Right kidney (tissue), 1 donor: ENCODE measurements around the gene SH2D3C.

Source experiments
- DNase-seq: peaks from one replicate; pipeline ENCODE4 v3.0.0-alpha.2; 2016

The SH2D3C gene

GRCh38 chr9:127720865-127721227, 57.6 kb downstream of the SH2D3C start:
- DNase-seq: no peak

GRCh38 chr9:127720031-127720864, 58.2 kb downstream of the SH2D3C start:
- no peak for DNase-seq

DNA sequence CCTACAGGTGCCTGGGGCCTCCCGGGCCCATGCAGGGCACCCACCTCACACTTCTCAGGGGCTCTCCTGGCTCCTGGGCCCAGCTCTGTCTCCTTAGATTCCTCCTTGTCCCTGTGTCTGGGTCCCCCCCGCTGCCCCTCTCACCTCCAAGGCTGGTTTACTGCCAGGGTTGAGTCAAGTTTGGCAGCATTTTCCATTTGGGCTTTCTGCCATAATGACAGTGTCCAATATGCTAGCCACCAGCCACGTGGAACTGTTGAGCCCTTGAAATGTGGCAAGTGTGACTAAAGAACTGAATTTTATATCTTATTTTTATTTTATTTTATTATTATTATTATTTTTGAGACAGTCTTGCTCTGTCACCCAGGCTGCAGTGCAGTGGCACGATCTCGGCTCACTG, 60.7 kb downstream of the SH2D3C start:
- no peak for DNase-seq

- DNase-seq: no peak
Measured at GRCh38 chr9:127716412-127716811, 62.1 kb downstream of the SH2D3C start.

DNA sequence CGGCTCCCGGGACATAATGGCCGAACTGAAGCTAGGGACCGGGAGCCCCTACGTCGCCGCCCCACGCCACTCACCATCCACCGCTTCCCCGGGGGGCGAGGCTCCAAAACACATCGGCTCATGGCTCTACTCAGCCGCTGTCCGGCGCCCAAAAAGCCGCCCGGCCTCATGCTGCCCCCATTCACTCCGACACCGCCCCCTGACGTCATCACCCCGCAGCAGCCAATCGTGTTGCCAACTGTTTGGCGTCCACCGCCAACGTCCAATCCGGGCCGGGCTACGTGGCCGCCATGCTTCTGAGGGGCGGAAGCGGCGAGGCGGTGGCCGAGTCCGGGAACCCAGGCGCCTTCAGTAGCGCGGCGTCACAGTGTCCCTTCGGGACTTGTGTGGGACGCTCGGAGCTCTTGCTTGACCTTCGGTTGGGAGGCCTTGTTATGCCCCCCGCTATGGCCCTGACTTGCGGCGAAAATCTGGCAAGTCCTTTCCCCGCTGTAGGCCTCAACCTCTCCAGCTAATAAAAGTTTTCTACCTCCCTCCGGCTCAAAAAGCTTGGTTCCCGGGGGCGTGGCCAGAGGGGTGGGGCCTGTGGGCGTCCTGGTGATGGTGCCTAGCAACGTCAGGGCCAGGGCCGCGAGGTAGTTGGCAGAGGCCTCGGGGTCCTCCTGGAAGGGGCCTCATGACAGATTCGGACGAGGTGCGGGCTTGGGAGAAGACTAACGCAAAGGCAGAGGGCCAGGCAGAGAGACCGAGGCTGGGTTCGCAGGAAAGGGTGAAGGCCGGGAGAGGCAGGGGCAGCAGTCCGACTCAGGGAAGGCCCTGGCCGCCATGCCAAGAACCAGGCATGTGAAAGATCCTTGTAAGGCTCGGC, 62.8 kb downstream of the SH2D3C start, which contains the start of the genes PTRH1 and TTC16:
TSS of gene PTRH1 (minus strand) at position 194 of the 868 bp plus-strand sequence. CDS start at position 170, 24 bp downstream.
TSS of gene TTC16 (plus strand) at position 610 of the 868 bp plus-strand sequence. CDS start at position 677, 67 bp downstream.
- peak; percentile 97 for DNase-seq

GRCh38 chr9:127714951-127715469, 63.5 kb downstream of the SH2D3C start:
- no peak for DNase-seq

GRCh38 chr9:127714020-127714750, 64.3 kb downstream of the SH2D3C start:
- DNase-seq: no peak

- DNase-seq: no peak
Measured at GRCh38 chr9:127712867-127713266, 65.6 kb downstream of the SH2D3C start.

DNA sequence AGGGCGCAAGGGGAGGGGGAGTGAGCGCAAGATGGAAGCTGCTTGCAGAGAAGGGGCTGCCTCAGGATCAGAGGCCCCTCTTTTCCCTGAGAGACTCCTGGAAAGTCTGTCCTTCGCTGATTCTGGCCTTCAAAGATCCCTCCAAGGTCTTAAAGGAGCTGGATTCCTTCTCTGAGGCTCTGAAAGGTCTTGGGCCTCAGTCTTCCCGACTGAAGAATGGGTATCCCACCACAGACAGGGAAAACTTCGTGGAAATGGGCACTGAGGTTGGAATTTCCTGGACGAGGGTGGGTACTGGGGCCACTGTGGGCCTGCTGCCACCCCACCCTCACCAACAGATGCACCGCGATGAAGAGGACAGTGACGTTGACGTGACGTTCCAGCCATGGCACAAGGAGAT, 66.1 kb downstream of the SH2D3C start:
- no peak for DNase-seq

- DNase-seq: no peak
Measured at GRCh38 chr9:127711831-127712274, 66.6 kb downstream of the SH2D3C start.

- DNase-seq: no peak
Measured at GRCh38 chr9:127711226-127711701, 67.2 kb downstream of the SH2D3C start.

- no peak for DNase-seq
Measured at GRCh38 chr9:127710204-127710783, 68.2 kb downstream of the SH2D3C start.

DNA sequence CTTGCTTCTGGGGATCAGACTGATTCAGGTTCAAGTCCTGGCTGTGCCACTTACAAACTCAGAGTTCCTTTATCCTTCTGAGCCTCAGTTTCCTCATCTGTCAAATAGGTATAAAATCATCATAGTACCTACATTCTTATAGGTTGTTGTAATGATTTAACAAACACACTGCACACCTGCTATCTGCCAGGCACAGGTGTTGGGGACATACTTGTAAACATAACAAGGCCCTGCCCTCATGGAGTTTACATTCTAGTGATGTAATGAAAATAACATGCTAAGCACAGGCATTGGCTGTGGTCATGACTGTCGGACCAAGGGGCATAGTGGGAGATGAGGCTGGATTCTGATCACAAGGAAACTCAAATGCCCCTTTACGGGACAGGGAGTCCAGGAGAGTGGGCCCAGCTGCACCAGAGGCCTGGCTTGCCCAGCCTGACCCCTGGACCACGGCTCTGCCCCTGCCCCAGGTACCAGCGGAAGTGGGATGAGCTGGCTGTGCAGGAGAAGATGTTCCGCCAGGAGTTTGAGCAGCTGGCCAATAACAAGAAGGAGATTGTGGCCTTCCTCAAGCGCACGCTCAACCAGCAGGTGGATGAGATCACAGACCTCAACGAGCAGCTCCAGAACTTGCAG, 69.4 kb downstream of the SH2D3C start:
- no peak for DNase-seq

GRCh38 chr9:127707766-127708165, 70.7 kb downstream of the SH2D3C start:
- no peak for DNase-seq

DNA sequence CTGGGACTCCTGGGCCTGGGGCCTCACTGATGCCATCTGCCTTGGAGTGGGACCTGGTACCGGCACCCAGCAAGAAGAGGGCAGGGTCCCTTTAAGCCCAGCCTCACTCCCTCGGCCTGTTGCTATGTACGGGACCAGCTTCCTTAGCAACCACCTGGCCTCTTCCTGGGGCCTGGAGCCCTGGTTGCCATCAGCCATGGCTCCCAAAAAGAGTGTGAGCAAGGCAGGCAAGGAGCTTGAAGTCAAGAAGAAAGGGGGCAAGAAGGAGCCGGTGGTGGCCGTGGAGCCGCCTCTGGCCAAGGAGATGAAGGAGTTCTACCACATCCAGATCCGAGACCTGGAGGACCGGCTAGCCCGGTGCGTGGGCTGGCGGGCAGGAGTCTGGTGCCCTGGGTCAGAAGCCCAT, 71.6 kb downstream of the SH2D3C start, which contains the start of gene CFAP157:
TSS of gene CFAP157 (plus strand) at position 153 of the 406 bp plus-strand sequence. CDS start at position 197, 44 bp downstream.
- no peak for DNase-seq

GRCh38 chr9:127705577-127706379, 72.7 kb downstream of the SH2D3C start:
- no peak for DNase-seq

DNA sequence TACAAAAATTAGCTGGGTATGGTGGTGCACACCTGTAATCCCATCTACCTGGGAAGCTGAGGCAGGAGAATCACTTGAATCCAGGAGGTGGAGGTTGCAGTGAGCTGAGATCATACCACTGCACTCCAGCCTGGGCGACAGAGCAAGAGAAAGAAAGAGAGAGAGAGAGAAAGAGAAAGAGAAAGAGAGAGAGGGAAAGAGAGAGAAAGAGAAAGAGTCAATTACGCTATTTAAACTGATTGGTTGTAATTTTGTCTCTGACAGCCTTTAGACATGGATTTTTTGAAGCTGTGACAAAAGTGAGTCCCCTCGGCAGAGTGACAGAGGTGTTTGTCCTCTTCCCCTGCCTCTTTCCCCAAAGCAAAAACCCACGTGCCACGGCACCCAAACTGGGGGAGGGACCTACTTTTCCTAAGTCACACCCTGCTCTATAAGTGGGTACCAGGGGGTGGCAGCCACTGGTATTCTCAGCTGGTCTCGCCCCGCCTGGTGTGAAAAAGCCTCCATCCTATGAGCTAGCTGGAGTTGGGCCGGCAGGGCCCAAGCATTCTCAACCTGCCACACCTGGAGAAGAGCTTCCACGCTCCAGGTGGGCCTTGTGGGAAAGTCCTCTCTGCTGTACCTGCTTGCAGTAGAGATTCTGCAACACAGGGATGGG, 75.0 kb downstream of the SH2D3C start:
- DNase-seq: no peak

DNA sequence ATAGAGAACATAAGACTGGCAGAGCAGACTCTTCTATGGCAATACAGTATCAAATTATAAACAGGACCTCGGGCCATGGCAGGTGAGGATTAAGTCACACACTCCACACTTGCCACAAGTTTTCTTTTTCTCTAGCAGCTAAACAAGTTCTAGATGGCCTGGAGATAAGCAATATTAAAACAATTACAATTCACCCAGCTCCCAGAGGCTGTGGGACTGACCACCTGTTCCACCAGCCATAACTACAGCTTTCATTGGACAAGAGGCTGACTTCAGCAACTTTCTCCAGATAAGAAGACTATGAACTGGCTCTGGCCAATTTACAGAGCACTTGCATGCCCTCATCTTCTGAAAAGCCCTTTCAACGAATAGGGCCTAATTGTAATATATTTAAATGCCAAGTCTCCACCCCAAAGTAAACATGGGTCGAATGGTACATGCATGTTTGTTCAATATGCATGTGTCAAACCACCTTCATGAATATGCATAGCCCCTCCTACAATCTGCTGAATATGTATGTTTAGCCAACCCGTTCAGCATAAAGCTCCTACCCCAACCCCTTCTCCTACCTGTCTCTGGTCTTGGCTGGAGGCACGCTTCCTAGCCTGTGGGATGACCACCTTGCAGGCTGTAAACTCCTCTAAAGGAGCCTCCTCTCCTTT, 77.7 kb downstream of the SH2D3C start:
- no peak for DNase-seq

- DNase-seq: no peak
Measured at GRCh38 chr9:127700140-127700539, 78.3 kb downstream of the SH2D3C start.
